IMR-90 (cell line): ENCODE results near the gene CAPN5. TPM values are rescaled to one million over a fixed set of nuclear protein-coding genes. Genes with fewer than 3 reads are reported as not detected.

Experiments
- ATAC-seq: fragments of 200-7000 bp; cut with Tn5 transposase; 2 replicates; pipeline ENCODE4 v1.9.1; 2020; ENCODE audit warnings: low read depth, mild to moderate bottlenecking, moderate library complexity
- BruUV-seq: library from RNA; stranded (reverse); fragments of 400-500 nt; replicated peaks from 2 replicates; lab custom pipeline; 2021; lab: Mats Ljungman, UMichigan
- CTCF ChIA-PET: fragments of 300-600 bp; formaldehyde crosslinking; extraction: SDS; loops from one replicate; lab custom pipeline; 2021; ENCODE audit warnings: antibody characterized with exemption; lab: Yijun Ruan, JAX
- POLR2A ChIA-PET: fragments of 300-600 bp; sonication (Branson Sonifier 250); formaldehyde crosslinking; loops from one replicate; lab custom pipeline; 2022; ENCODE audit warnings: antibody characterized with exemption; ENCODE audit not compliant: unreplicated experiment; lab: Charles Lee
- DNase-seq: peaks from one replicate; pipeline ENCODE4 v3.0.0; 2013
- H2AFZ ChIP-seq: replicated peaks from 2 replicates; pipeline ENCODE3; 2013; ENCODE audit warnings: low read length, mild to moderate bottlenecking; ENCODE audit not compliant: poor library complexity
- H2AK5ac ChIP-seq: 2 replicates; pipeline ENCODE4 v1.6.1; 2013; ENCODE audit warnings: low read depth, low read length, inconsistent platforms
- H2AK9ac ChIP-seq: replicated peaks from 2 replicates; pipeline ENCODE3; 2013; ENCODE audit warnings: mild to moderate bottlenecking, low read depth, low read length, moderate library complexity; ENCODE audit not compliant: poor library complexity
- H2BK120ac ChIP-seq: 2 replicates; pipeline ENCODE4 v1.6.1; 2013; ENCODE audit warnings: low read depth, low read length, inconsistent platforms
- H2BK15ac ChIP-seq: 3 replicates; pipeline ENCODE4 v1.6.1; 2013; ENCODE audit warnings: low read depth, low read length, inconsistent platforms
- H2BK20ac ChIP-seq: 2 replicates; pipeline ENCODE4 v1.6.1; 2013; ENCODE audit warnings: low read depth, mild to moderate bottlenecking, inconsistent platforms, low read length, moderate library complexity
- H2BK5ac ChIP-seq: 2 replicates; pipeline ENCODE4 v1.6.1; 2013; ENCODE audit warnings: mild to moderate bottlenecking, low read depth, low read length, inconsistent platforms; ENCODE audit not compliant: poor library complexity, severe bottlenecking
- H3K14ac ChIP-seq: replicated peaks from 2 replicates; pipeline ENCODE4 v1.6.1; 2013; ENCODE audit warnings: low read depth, low read length, inconsistent platforms
- H3K18ac ChIP-seq: 2 replicates; pipeline ENCODE4 v1.6.1; 2013; ENCODE audit warnings: low read depth, low read length, control low read depth
- H3K23ac ChIP-seq: 2 replicates; pipeline ENCODE4 v1.6.1; 2013; ENCODE audit warnings: low read depth, low read length, inconsistent platforms
- H3K27ac ChIP-seq: 2 replicates; pipeline ENCODE4 v1.5.1; 2013; ENCODE audit warnings: mild to moderate bottlenecking, control low read depth, low read length; ENCODE audit not compliant: insufficient read depth
- H3K27me3 ChIP-seq: 2 replicates; pipeline ENCODE4 v1.6.1; 2013; ENCODE audit warnings: low read length; ENCODE audit not compliant: control insufficient read depth, insufficient read depth
- H3K36me3 ChIP-seq: 2 replicates; pipeline ENCODE4 v1.6.1; 2013; ENCODE audit warnings: low read length, mixed read lengths; ENCODE audit not compliant: control insufficient read depth, insufficient read depth
- H3K4ac ChIP-seq: 2 replicates; pipeline ENCODE4 v1.6.1; 2013; ENCODE audit warnings: low read depth, low read length, inconsistent platforms
- H3K4me1 ChIP-seq: 2 replicates; pipeline ENCODE4 v1.6.1; 2013; ENCODE audit warnings: low read length, mixed read lengths; ENCODE audit not compliant: control insufficient read depth, insufficient read depth
- H3K4me2 ChIP-seq: 2 replicates; pipeline ENCODE4 v1.6.1; 2013; ENCODE audit warnings: low read depth, mild to moderate bottlenecking, control low read depth, low read length, moderate library complexity
- H3K4me3 ChIP-seq: 2 replicates; pipeline ENCODE4 v1.5.1; 2013; ENCODE audit warnings: low read depth, mild to moderate bottlenecking, control low read depth, low read length, moderate library complexity; ENCODE audit not compliant: insufficient read depth
- H3K56ac ChIP-seq: 2 replicates; pipeline ENCODE4 v1.6.1; 2013; ENCODE audit warnings: low read length, inconsistent platforms; ENCODE audit not compliant: insufficient read depth; ENCODE audit errors: extremely low read depth
- H3K79me1 ChIP-seq, 2 experiments: 2 replicates each; pipeline ENCODE4 v1.6.1; 2013; ENCODE audit warnings: low read length in 2 of 2, inconsistent platforms in 1 of 2, low read depth in 1 of 2
- H3K9ac ChIP-seq: 2 replicates; pipeline ENCODE4 v1.6.1; 2013; ENCODE audit warnings: low read depth, low read length, control low read depth
- H3K9me1 ChIP-seq: 2 replicates; pipeline ENCODE4 v1.6.1; 2013; ENCODE audit warnings: low read length, inconsistent platforms; ENCODE audit not compliant: insufficient read depth
- H3K9me3 ChIP-seq: 2 replicates; pipeline ENCODE4 v1.6.1; 2013; ENCODE audit warnings: low read length; ENCODE audit not compliant: control insufficient read depth, insufficient read depth
- H4K20me1 ChIP-seq: 2 replicates; pipeline ENCODE4 v1.6.1; 2013; ENCODE audit warnings: low read length, inconsistent platforms; ENCODE audit not compliant: insufficient read depth
- H4K5ac ChIP-seq: 2 replicates; pipeline ENCODE4 v1.6.1; 2013; ENCODE audit warnings: mild to moderate bottlenecking, low read depth, low read length, control low read depth
- H4K8ac ChIP-seq, 2 experiments: 2 replicates each; pipeline ENCODE4 v1.6.1; 2013; ENCODE audit warnings: low read depth in 2 of 2, low read length in 2 of 2, control low read depth in 1 of 2, inconsistent platforms in 1 of 2
- H4K91ac ChIP-seq: 2 replicates; pipeline ENCODE4 v1.6.1; 2013; ENCODE audit warnings: low read depth, low read length, inconsistent platforms; ENCODE audit not compliant: insufficient read depth
- FOS ChIP-seq: fragments of 150-350 bp; IDR thresholded peaks from 2 replicates; pipeline ENCODE4 v1.6.1; 2016; ENCODE audit warnings: low read depth, low read length
- MAFK ChIP-seq: IDR thresholded peaks from 2 replicates; pipeline ENCODE4 v1.6.1; 2012; ENCODE audit warnings: low read depth, low read length, improper control_type of control experiment
- MXI1 ChIP-seq: IDR thresholded peaks from 2 replicates; pipeline ENCODE4 v1.6.1; 2012; ENCODE audit warnings: low read depth, mild to moderate bottlenecking, low read length, moderate library complexity, borderline replicate concordance
- NFE2L2 ChIP-seq: fragments of 150-350 bp; IDR thresholded peaks from 2 replicates; pipeline ENCODE4 v1.6.1; 2016; ENCODE audit warnings: low read depth, mild to moderate bottlenecking, low read length
- RAD21 ChIP-seq: IDR thresholded peaks from 2 replicates; pipeline ENCODE4 v1.6.1; 2012; ENCODE audit warnings: low read length, improper control_type of control experiment
- RFX5 ChIP-seq: IDR thresholded peaks from 2 replicates; pipeline ENCODE4 v1.8.0; 2012; ENCODE audit warnings: low read depth, mild to moderate bottlenecking, low read length, moderate library complexity
- WGBS, 2 experiments: methylation state at CpG; one replicate each; pipeline versions ENCODE4 v1.1.5 to v1.1.7; 2013; ENCODE audit warnings: missing lambda C conversion rate in 2 of 2; ENCODE audit not compliant: insufficient read length in 1 of 2; ENCODE audit errors: extremely low coverage in 2 of 2; 5-methylcytosine and 5-hydroxymethylcytosine counted together
- dilution Hi-C: fragments of 300-500 bp; cut with HindIII; formaldehyde crosslinking; loops from one replicate; pipeline ENCODE4 v1.14.3; 2018; ENCODE audit warnings: low sequenced_read_pairs; ENCODE audit not compliant: unreplicated experiment
- in situ Hi-C: fragments of 300-500 bp; cut with MboI; formaldehyde crosslinking; loops from 3 replicates; pipeline ENCODE4 v1.14.3; 2019; ENCODE audit warnings: low sequenced_read_pairs, inconsistent platforms, mixed read lengths
- intact Hi-C: fragments of 100-400 bp; cut with micrococcal nuclease; formaldehyde crosslinking; loops from 2 replicates; pipeline ENCODE4 v1.10.0; 2022
- polyA plus RNA-seq, 3 experiments: library from polyadenylated mRNA; depleted of rRNA; stranded (reverse); fragments of >200 nt; gene quantifications; 2 replicates each; pipeline ENCODE4 v1.2.3, GENCODE V29; 2012; ENCODE audit warnings: low replicate concordance in 1 of 3
- total RNA-seq: library from RNA; depleted of rRNA; stranded (reverse); fragments of >200 nt; gene quantifications from 2 replicates; pipeline ENCODE4 v1.2.3, GENCODE V29; 2012

Gene CAPN5
- total and polyA plus RNA-seq, 2 of the 4 experiments (the other 2 are of a cell fraction), result 8.1 to 24.0 TPM

- Histone ChIP-seq H2BK5ac (no peak overlapping the region), H2BK20ac (no peak overlapping the region), H4K20me1 (peaks cover 19% of the 10 kb centered on the region), H3K9me1 (no peaks in the 10 kb centered on the region), H4K5ac (no peak overlapping the region), H2AK5ac (no peak overlapping the region), H3K18ac (no peak overlapping the region), H2AK9ac (no peak overlapping the region), H2AFZ (no peak overlapping the region), H3K56ac (no peak overlapping the region), H3K23ac (no peak overlapping the region), H3K27me3 (no peaks in the 10 kb centered on the region), H3K79me1 (no peaks in the 10 kb centered on the region; a peak in 1 of 4 replicates), H4K91ac (no peak overlapping the region), H3K9ac (no peak overlapping the region), H2BK120ac (no peak overlapping the region), H3K4me3 (no peak overlapping the region), H3K36me3 (peaks cover 2% of the 10 kb centered on the region), H4K8ac (no peak overlapping the region), H3K4me2 (no peak overlapping the region), H3K27ac (no peak overlapping the region), H3K14ac (no peak overlapping the region), H3K4ac (no peak overlapping the region), H3K4me1 (no peaks in the 10 kb centered on the region), H2BK15ac (no peak overlapping the region), H3K9me3 (no peaks in the 10 kb centered on the region)
- POLR2A ChIA-PET, result no interaction called here
- WGBS, 2 experiments, result 93% methylated on average over 2 of the region's 7 CpGs; no CpG with 5 or more reads in 1 of the 2 experiments
- CTCF ChIA-PET, result interaction anchor here (2.9 kb wide), 1 partner anchor 45 kb away, joined by 21 read pairs; no protein-coding TSS in a partner anchor
- intact Hi-C loops, result no loop called here
- in situ Hi-C loops, result loop anchor here (5.0 kb wide), 1 partner anchor 45 kb away; no protein-coding TSS in a partner anchor
- no TSS peak for BruUV-seq
- TF ChIP-seq MAFK (no peak), NFE2L2 (no peak), FOS (no peak), MXI1 (no peak), RAD21 (no peak), RFX5 (no peak)
- no peak for DNase-seq
- no peak for ATAC-seq
- dilution Hi-C loops, result no loop called here
Measured at GRCh38 chr11:77092382-77092781, 25.6 kb downstream of the CAPN5 start.
